Measurements from ENCODE around the gene MAGEB3.
"Not testable (repeated sequence)": the region's sequence is repeated elsewhere in the genome, so short reads cannot be mapped to it uniquely, and the experiment has no call there.

The MAGEB3 gene, protein sequence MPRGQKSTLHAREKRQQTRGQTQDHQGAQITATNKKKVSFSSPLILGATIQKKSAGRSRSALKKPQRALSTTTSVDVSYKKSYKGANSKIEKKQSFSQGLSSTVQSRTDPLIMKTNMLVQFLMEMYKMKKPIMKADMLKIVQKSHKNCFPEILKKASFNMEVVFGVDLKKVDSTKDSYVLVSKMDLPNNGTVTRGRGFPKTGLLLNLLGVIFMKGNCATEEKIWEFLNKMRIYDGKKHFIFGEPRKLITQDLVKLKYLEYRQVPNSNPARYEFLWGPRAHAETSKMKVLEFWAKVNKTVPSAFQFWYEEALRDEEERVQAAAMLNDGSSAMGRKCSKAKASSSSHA

DNA sequence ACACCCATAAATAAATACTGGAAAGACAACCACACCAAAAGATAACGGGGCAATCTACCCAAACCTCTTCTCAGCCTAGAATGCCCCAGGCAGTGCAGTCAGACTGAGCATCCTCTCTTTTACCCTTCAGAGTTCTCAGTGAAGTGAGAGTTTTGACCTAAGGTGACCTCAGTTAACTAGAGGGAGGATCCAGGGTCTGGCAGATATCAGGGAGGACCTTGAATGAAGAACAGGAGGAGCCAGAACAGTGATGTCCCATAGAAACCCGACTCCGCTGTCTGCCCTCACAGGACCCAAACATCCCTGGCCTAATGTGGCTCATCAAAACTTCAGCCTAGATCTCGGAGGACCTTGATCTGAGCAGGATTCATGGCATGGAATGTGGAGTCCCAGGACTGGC lies at the start of gene MAGEB3:
Gene MAGEB3 (plus strand): TSS at position 263 of the 400 bp plus-strand sequence. CDS start 5,268 bp downstream, outside the sequence.
- no peak for DNase-seq

DNA sequence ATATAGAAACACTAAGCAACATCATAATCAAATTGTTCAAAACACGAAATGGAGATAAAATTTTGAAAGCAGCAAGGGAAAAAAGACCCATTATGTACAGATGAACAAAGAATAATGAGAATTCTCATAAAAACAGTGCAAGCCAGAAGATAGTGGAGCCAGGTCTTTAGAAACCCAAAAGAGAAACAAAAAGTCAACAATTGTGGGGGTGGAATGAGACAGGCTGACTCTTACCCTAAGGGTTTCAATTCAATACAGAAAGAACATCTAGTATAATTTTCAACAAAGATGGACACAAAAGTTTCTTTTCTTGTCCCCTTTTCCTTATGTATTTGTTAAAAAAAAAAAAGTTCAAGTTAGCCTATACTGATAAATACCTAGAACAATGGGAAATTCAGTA lies 49.1 kb upstream of the MAGEB3 start:
- no peak for DNase-seq

DNA sequence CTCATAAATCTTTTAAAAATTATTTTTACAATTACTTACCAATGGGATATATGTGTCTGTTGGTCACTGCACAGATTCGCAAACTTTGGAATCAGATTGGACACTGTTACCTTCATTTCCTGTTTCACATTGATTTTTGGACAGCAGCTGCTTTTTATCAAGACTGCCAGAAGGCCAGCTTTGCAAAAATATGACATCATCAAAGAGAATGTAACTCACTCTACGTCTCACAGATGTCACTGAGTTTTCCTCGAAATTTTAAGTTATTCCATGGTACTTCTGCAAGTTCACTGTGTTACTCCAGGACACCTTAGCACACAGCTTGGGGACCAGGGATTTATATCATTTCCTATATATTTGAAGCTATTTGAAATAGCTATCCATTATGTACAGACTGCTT lies 46.9 kb upstream of the MAGEB3 start:
- DNase-seq = no peak

DNA sequence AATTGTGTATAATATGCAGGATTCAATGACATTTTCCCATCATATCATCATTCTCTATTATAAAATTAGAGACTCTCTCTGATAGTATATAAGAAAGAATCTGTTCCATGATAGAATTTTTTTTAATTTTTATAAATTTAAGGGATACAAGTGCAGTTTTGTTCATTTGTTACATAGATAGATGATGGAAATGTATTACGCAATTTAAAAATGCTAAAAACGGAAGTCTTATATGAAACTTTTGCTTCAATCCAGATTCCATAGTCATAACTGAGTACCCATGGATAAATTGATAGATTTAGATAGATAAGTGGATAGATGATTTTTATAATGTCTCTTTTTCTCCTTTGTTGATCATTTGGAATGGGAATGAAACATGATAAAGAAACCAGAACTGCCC lies 40.0 kb upstream of the MAGEB3 start:
- no peak for DNase-seq

DNA sequence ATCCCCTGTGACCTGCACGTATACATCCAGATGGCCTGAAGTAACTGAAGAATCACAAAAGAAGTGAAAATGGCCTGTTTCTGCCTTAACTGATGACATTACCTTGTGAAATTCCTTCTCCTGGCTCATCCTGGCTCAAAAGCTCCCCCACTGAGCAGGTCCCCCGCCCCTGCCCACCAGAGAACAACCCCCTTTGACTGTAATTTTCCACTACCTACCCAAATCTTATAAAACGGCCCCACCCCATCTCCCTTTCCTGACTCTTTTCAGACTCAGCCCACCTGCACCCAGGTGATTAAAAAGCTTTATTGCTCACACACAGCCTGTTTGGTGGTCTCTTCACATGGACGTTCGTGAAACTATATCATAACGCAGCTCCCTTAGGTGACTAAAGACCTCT lies 36.5 kb upstream of the MAGEB3 start:
- DNase-seq = not testable (repeated sequence)

DNA sequence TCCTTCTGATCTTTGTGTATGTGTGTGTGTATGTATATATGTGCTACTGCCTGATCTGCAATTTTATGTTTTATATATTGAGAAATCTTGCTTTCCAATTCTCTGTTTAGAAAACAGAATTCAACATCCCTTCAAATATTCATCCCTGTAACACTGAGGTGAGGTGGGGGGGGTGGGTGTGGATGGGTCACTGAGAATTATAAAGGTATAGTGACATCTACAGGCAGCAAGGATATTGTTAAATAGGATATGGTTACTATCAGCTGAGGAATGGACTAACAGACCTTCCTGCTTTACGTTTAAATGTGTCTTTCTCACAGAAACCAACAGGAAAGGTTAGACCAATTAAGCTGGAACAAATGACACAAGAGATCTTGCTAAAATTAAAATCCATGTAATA lies 34.1 kb upstream of the MAGEB3 start:
- DNase-seq = no peak

DNA sequence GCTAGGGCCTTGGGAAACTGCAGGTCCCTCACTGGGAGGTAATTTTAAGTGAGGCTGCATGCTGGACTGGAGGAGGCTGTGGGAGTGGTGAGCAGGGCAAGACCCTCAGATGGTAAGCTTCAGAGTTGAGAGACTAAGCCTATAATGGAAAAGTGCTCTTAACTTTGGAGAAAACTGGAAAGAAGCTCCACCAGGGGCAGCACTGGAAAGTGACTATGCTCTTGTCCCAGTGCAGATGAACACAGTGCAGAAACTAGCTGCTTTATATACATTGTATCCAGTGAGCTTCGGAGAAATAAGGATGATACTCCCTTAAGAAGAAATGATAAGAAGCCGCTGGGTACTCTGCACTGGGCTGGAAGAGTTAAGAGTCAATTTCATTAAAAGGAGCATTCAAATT lies 18.3 kb upstream of the MAGEB3 start:
- DNase-seq = no peak

DNA sequence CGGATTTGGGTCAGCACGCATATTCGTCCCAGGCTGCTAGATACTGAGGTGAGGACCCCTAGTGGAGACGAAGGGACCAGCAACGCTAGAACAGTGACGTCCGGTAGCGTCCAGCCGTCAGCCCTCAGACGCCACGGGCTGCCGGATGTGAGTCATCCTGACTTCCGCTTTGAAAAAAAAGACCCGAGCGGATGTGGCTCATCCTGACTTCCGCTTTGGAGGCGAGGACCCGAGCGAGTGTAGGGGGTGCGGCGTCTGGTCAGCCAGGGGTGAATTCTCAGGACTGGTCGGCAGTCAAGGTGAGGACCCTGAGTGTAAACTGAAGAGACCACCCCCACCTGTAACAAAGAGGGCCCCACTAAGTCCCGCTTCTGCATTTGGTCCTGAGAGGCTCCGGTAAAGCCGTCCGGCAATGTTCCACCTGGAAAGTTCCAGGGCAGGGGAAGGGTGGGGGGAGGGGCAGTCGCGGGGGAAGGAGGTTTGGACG lies 15.1 kb upstream of the MAGEB3 start, which contains the start of gene MAGEB2:
Gene MAGEB2 (plus strand): TSS at position 207 of the 487 bp plus-strand sequence. CDS start 3,018 bp downstream, outside the sequence.
- DNase-seq = no peak

DNA sequence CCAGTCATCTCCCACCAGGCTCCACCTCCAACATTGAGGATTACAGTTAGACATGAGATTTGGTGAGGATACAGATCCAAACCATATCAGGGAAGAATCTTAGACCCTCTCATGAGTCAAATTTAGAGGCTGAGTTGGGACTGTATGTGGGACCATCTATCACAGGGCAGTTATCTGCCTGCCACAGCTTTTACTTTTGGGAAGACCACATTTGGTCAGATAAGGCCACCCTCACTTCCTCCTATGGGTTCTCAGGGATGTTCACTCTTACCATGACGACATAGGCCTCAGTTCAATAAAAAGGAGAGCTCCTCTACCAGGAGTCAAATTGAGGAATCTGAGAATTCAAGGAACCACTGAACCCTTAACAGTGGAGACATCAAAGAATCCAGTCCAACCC lies 13.0 kb upstream of the MAGEB3 start:
- DNase-seq = no peak

DNA sequence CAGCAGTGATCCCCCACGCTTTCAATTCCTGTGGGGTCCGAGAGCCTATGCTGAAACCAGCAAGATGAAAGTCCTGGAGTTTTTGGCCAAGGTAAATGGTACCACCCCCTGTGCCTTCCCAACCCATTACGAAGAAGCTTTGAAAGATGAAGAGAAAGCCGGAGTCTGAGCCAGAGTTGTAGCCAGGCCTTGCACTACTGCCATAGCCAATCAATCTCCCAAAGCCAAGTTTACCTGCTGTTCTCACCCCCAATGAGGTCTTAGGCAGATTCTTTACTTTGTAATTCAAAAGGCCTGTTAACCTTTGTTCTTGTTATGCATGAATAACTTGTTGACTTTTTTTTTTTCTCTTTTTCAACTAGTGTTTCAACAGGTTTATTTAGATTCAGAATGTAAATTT lies 11.1 kb upstream of the MAGEB3 start:
- DNase-seq = no peak

DNA sequence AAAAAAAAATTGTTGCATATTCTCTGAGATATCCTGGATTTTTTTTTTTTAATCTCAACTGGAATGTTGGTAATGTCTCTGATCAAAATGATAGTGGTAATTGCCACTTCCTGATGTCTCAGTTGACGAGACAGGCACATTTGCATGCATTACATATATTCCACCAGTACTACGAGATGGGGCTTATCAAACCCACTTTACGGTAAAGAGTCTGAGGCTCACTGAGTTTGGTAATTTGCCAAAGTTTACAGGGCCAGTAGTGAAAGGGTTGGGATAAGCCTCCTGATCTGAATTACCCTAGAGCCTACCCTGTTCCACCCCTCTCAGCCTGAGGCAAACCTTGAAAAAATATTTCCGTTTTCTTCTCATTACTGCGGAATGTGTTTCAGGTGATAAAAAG lies 9.8 kb upstream of the MAGEB3 start:
- no peak for DNase-seq

DNA sequence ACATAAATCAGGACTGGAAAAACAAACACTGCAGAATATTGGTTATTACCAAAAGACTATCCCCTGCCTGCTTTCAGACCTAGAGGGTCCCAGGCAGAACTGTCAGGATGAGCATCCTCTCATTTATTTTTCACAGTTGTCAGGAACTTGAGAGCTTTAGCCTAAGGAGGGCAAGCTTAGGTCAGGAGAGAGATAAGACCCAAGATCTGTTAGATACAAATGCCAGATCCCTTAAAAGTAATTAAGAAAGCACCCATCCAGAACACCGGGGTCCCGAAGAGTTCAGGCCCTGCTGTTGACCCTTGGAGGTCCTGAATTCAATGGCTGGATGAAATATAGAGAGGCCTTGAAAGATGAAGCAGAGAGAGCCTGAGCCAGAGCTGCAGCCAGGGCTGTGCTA lies 5.9 kb upstream of the MAGEB3 start:
- no peak for DNase-seq

DNA sequence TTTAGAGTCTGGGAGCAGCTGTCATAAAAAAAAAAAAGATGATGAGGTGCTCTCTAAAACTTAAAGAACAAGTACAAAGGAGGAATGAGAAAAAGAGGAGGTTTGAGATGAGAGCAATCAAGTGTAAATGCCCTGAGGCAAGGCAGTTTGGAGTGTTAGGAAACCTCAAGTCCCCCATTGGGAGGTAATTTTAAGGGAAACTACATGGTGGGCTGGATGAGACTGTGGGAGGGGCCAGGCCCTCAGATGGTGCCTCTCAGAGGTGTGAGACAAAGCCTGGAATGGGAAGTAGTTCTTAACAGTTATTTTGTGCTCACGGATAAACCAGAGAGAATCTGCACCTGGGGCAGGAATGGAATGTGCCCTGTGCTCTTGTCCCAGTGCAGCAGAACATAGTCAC lies 1.9 kb upstream of the MAGEB3 start:
- no peak for DNase-seq

DNA sequence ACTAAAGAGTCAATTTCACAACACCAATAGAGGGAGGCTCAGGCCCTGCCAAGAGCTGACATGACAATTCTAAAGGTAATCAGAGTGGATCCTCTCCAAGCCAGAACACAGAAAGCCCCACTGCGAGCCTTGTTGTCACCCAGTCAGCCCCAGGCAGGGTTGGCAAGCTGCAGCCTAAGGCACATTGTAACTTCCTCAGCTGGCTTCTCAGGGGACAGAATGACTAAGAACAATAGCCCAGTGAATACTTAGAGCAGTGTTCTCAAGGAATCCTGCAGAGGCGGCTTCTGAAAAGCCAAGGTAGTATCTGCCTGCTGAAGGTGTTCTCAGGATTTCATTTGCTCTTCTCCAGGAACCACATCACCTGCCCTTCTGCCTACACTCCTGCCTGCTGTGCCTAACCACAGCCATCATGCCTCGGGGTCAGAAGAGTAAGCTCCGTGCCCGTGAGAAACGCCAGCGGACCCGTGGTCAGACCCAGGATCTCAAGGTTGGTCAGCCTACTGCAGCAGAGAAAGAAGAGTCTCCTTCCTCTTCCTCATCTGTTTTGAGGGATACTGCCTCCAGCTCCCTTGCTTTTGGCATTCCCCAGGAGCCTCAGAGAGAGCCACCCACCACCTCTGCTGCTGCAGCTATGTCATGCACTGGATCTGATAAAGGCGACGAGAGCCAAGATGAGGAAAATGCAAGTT lies 11.4 kb downstream of the MAGEB3 start, which contains the start of gene MAGEB4:
Gene MAGEB4 (plus strand): TSS at position 277 of the 692 bp plus-strand sequence. CDS start 136 bp downstream, at position 413.
- no peak for DNase-seq

DNA sequence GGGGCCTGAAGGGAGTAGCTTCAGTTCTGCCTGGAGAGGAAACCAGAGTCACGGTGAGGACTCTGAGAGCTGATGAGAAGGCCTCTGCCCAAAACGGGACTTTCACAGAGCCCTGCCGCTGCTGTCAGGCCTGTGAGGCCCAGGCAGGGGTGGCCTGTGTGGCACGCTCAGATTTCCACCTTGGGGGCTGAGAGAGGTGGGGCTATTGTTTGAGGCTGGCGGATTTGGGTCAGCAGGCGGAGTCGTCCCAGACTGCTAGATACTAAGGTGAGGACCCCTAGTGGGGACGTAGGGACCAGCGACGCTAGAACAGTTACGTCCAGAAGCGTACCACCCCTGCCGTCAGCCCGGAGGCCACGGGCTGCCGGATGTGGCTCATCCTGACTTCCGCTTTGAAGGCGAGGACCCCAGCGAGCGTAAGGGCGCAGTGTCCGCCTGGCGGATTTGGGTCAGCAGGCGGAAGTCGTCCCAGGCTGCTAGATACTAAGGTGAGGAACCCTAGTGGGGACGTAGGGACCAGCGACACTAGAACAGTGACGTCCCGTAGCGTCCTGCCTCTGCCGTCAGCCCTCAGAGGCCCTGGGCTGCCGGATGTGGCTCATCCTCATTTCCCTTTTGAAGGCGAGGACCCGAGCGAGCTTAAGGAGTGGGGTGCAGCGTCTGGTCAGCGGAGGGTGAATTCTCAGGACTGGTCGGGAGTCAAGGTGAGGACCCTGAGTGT lies 16.5 kb downstream of the MAGEB3 start, which contains the start of gene MAGEB1:
Gene MAGEB1 (plus strand): TSS at position 378 of the 721 bp plus-strand sequence. CDS start 3,348 bp downstream, outside the sequence.
- no peak for DNase-seq

DNA sequence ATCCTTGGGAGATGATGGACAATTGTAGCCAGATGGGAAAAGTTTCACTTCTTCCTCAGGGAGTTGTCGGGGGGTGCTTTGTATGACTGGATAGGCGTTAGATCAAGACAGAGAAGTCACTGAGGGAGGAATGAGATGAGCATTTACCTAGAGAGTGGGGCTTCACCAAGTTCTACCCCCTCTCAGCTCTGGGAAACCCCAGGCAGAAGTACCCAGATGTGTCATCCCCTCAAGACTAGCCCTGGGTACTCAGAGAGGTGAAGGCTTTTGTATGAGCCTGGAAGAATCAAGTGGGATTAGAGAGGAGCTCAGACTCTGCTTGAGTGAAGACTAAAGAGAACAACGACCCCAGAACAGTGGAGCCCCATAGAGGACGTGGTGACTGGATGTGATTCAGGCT lies 18.4 kb downstream of the MAGEB3 start:
- DNase-seq = no peak

DNA sequence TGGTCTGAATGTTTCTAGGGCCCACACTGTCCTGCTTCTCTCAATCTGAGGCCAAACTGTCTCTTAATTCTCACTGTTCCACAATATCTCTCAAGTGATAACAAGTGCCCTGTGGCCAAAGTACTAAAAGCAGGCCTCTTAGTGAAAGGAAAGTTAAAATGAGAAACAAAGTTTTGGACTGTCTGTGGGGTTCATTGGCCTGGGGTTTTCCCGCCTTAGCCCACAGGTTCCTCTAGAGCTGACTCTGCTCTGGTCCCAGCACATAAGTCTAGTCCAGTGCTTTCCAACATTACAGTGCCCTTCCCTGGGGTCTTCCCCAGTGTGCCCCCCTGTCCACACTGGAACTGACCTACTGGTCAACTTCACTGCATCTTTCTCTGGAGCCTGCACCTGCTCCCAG lies 22.8 kb downstream of the MAGEB3 start:
- no peak for DNase-seq

DNA sequence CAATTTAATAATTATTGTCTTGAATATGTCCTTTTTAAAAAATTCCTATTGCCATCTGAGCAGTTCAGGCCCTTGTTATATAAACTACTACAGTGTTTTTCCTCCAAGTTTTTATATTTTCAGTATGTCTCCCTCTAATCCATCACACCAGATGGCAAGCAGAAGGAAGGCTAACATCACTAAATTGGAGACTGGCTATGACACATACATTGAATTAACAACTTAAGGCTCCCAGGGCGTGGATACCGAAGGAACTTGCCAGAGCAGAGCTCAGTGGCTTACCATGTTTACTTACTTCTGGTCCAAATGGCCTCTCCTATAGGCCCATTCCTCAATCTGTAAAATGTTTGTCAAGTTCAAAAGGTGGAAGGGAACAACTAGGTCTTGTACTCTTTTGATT lies 29.5 kb downstream of the MAGEB3 start:
- DNase-seq = no peak

DNA sequence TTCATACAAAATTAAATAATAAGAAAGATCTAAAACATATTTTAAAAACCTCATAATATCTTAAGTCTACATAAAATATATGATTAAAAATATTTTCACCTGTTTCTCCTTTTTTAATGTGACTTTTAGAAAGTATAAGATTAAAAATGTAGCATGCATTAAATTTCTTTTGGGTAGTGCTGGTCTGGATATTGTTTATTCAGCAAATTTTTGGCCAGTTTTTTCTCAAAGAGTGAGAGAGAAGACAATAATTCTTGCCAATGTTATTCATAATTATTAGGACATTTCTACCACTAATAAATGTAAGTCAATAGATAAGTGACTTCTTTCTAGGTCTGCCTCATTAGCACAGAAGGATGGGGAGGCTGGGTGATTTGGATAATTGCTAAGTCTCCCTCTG lies 30.6 kb downstream of the MAGEB3 start:
- DNase-seq = no peak

DNA sequence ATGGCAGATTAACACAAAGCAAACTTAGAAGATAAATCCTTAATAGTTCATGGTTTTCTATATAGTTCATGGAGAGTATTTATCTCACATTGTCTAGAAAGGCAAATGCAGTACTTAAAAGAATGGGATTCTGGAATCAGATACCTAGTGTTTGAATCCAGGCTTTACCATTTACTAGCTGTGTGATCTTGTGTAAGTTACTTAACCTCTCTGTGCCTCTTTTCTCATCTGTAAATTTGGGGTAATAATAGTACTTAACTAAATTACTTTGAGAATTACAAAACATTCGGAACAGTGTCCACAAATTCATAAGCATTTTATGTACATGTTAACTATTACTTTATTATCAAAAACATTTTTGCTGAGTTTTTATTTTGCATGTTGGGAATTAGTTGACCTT lies 32.3 kb downstream of the MAGEB3 start:
- no peak for DNase-seq

DNA sequence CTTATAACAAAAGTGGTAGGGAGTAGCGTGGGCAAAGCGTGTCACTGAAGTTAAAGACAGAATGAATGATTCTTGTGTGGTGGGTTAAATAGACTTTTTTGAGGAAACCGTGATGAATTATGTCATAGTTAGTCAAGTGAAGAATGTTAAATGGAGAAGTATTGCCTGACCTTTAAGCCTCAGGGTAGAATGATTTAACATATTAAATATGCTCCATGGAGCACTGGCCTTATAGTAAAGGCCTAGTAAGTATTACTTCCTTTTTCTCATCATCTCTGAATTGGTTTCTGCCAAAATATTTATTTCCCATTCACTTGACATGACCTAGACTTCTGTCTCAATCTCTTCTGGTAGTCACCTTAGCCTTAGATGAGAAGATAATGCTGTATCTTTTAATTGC lies 40.2 kb downstream of the MAGEB3 start:
- DNase-seq = no peak

DNA sequence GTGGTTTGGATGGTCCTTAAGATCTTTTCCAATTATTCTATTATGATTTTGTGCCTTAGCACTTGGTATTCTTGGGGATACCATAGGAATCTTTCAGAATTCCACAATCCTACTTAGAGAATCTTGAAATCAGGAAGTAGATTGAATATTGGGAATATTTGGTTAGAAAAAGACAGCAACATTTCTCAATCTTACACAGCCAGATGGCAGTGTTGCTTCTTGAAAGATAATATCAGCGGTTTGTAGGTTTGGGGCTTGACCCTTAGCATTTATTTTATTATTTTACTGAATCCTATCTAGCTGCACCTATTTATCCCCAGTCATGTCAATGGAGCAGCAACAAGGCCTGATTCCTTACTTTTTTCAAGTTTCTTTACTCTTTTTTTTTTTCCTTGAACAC lies 45.0 kb downstream of the MAGEB3 start:
- no peak for DNase-seq

DNA sequence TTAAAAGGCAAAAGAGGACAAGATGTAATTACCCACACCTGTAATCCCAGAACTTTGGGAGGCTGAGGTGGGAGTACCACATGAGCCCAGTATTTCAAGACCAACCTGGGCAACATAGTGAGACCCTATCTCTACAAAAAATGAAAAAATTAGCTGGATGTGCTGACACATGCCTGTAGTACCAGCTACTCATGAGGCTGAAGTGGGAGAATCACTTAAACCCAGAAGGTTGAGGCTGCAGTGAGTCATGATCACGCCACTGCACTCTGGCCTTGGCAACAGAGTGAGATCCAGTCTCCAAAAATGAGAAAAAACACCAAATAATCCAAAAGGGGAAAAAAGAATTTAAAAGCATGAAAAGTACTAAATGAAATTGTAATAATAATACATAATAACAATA lies 47.9 kb downstream of the MAGEB3 start:
- no peak for DNase-seq

Data from NCI-H510A (cell line).